HG02938 (cell line): ENCODE results near the gene DNAAF8.

Experiments used
- ATAC-seq: cut with Tn5 transposase; IDR thresholded peaks from one replicate; pipeline ENCODE4 v1.9.1; 2021; ENCODE audit warnings: mild to moderate bottlenecking, moderate library complexity; ENCODE audit not compliant: unreplicated experiment

DNAAF8 gene

DNA sequence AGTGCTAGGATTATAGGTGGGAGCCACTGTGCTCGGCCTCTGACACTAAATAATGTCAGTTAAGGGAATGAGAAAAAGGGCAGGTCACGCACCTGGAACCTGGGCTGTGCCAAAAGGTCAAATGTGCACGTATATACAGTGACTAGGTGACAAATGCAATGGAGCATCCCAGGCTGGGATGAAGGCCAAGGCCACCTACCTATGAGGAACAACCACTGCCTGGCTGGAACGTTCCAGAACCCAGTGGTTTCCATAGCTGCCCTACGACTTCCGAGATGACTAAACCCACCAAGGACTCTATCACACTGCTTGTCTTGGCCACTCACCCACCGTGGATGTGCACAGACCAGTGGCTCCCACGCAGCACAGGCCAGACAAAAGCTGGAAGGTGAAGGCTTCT, 16.6 kb downstream of the DNAAF8 start:
- no peak for ATAC-seq

DNA sequence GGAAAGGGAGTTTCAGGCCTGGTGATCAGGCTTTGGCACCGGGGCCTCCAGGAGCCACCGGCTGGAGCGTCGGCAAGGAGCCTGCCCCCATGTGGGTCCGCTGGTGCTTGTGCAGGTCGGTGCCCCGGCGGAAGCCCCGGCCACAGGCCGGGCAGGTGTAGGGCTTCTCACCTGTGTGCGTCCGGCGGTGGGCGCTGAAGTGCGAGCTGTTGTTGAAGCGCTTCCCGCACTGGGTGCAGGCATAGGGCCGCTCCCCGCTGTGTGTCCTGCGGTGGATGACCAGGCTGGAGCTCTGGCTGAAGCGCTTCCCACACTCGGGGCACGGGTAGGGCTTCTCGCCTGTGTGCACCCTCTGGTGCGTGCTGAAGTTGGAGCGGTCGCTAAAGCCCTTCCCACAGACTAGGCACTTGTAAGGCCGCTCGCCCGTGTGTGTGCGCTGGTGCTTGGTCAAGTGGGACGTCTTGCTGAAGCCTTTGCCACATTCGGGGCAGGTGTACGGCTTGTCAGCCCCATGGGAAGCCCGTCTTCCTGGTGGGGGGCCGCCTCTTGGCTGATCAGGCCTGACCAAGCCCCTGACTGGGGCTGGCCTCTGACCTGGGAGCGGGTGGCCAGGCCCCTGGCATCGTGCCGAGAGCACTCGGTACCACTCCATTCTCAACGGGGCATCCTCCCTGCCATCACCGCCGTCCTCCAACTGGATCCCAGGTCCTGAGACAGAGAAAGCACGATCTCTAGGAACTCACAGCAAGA, 18.2 kb downstream of the DNAAF8 start:
- ATAC-seq = no peak

DNA sequence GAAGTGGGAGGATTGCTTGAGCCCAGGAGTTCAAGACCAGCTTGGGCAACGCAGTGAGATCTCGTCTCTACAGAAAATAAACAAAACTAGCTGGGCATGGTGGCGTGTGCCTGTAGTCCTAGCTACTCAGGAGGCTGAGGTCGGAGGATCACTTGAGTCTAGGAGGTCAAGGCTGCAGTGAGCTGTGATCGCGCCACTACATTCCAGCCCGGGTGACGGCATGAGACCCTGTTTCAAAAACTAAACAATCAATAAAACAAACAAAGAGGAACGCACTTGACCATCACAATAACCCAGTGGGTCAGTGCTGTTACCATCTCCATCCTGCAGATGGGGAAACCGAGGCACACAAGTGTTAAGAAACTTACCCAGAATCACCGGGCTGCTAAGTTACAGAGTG, 18.9 kb downstream of the DNAAF8 start:
- no peak for ATAC-seq

DNA sequence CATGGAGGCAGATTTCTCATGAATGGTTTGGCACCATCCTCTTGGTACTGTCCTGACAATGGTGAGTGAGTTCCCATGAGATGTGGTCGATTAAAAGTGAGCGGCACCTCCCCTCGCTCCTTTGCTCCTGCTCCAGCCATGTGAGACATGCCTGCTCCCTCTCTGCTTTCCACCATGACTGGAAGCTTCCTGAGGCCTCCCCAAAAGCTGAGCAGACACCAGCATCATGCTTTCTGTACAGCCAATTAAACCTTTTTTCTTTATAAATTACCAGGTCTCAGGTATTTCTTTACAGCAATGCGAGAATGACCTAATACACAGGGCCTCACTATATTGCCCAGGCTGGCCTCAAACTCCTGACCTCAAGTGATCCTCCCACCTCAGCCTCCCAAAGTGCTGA, 20.5 kb downstream of the DNAAF8 start:
- no peak for ATAC-seq

GRCh38 chr16:4755687-4756086, 21.4 kb downstream of the DNAAF8 start:
- no peak for ATAC-seq

DNA sequence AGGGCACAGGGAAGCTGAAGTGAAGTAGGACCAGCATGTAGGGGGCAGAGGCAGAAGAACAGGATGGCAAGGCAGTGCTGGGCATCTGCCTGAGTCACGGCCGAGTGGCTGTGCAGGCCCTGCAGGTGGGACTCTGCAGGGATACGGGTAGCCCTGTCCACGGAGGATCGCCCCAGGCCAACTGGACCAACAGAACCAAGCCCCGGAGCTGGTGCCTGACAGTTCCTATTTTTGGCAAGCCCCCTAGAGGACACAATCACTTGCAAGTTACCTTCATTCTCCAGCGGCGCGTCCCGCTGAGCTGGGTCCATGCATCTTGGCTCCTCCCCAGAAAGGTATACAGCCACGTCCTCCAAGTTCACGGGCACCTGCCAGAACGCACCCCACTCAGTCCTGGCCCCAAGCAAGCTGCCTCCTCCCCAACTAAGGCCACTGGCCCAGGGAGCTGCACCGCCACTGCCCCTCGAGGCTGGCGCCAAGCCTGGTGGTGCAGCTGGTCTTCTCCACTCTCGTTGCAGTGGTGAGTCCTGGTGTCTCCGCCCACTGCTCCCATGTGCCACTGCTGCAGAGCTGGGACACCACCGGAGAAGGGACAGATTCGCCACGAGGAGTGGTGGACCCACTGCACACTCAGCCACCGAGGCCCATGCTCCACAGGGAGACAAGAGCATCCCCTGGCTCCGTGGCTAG, 26.0 kb downstream of the DNAAF8 start:
- no peak for ATAC-seq

DNA sequence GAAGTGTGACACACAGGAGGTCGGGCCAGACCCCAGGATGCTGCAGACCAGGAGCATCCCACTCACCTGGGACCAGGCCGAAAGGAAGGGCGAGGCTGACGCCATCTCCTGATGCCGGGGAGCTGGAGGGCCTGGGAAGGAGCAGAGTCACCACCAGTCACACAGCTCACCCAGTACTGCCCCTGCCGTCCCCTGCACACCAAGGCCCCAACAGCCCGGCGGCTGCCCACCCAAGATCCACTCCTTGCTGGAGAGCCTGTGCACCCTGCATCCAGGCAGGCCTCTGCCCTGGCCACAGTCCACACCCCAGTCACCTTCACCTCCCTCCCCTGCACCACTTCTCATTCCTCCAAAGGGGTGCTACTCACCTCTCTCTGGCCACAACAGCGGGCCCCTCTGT, 27.9 kb downstream of the DNAAF8 start:
- no peak for ATAC-seq

DNA sequence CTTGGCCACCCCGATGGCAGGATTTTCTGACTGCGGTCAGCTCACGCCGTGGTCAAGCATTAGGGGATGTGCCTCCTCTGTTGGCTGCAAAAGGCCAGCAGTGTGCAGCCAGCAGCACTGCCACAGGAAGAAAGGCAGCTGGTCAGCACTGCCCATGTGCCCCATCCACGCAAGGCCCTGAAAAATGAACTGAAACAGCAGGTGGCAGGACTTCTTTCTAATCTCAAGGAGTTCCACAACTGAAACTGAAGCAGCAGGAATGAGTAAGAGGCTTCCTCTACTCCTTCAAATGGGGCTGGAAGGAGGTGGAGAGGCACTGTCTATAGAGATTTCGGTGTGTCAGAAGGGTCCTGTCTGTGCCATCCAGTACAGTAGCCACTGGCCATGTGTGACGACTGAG, 29.5 kb downstream of the DNAAF8 start:
- ATAC-seq = no peak

DNA sequence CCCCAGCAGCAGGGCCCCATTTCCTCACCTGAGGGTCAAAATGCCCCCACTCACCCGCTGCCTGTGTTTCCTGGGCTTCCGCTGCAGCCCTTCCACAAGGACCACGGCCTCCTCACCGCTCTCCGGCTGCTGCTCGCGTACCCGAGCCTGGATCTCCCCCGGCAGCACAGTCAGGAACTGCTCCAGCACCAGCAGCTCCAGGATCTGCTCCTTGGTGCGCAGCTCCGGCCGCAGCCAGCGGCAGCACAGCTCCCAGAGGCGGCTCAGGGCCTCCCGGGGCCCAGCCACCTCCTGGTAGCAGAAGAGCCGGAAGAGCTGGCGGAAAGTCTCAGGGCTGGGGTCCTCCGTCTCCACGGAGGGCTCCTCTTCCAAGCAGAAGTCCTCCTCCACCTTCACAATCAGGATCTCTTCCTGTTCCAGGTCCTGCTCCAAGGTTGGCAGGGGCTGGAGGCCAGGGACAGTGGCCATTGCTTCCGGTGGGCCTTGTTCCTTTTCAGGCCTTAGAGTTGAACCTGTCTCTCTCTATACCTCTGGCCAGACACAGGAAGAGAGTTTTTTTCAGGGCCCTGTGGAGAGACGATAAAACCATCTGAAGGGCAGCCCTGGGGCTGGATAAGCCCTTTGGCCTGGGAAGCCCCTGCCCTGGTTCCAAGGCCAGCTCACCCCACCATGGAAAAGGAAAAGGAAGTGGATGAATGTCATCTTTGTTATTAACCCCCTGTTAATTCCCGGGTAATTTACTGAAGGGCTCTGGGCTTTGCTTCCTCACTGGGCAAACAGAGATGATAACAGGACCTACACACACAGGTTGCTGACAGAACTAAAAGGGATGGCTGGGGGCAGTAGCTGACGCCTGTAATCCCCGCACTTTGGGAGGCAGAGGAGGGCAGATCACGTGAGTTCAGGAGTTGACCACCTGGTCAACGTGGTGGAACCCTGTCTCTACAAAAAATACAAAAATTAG, 31.5 kb downstream of the DNAAF8 start:
- no peak for ATAC-seq

DNA sequence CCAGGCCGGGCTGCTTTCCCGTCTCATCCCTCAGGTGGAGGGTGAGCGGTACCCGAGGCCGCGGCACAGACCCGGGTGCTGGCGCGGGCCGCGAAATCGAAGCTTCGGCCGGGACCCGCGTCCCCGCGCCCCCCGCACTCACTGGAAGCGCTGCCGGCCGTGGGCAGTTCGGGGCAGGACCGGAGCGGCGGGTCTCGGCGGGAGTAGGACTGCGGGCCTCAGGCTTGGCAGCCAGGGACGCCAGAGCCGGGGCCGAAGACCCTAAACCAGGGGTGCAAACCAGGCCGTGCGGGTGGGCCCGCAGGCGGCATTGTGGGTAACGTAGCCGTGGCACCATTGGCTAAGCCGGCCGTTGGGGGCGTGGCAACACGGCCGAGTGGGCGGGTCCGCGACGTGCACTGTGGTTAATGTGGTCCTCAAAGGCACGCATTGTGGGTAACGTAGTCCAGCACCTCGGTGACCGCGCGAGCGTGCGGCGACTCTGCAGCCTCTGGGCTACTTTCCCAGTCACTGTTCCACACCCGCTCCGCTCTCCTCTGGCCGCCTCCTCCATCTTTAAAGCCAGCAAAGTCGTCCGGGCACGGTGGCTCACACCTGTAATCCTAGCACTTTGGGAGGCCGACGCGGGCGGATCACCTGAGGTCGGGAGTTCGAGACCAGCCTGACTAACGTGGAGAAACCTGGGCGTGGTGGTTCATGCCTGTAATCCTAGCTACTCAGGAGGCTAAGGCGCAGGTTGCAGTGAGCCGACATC, 32.7 kb downstream of the DNAAF8 start, which contains the start of gene ZNF500:
Gene ZNF500, minus strand, starts transcription at position 288 of the 754 bp plus-strand sequence. CDS start 1,184 bp downstream, outside the sequence.
- ATAC-seq = peak; percentile 76

DNA sequence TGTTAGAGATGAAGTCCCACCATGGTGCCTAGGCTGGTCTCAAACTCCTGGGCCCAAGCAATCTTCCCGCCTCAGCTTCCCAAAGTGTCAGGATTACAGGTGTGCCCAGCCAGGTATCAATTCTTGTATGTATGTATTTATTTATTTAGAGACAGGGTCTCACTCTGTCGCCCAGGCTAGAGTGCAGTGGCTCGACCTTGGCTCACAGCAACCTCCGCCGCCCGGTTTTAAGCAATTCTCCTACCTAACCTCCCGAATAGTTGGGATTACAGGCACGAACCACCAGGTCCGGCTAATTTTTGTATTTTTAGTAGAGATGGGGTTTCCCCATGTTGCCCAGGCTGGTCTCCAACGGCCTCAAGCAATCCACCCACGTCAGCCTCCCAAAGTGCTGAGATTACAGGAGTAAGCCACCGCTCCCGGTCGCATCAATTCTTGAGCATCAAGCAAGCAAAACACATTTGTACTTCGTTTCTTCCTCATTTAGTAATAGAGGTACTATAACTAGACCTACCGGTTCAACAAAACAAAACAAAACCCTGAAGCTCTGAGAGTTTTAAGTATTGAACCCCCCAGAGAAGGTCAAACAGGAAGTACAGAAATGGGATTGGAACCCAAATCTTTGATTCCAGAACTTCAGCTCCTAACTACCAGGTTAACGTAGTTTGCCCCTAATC, 33.7 kb downstream of the DNAAF8 start:
- no peak for ATAC-seq

- peak; percentile 45 for ATAC-seq
Observed at GRCh38 chr16:4768549-4769305, 34.4 kb downstream of the DNAAF8 start.

DNA sequence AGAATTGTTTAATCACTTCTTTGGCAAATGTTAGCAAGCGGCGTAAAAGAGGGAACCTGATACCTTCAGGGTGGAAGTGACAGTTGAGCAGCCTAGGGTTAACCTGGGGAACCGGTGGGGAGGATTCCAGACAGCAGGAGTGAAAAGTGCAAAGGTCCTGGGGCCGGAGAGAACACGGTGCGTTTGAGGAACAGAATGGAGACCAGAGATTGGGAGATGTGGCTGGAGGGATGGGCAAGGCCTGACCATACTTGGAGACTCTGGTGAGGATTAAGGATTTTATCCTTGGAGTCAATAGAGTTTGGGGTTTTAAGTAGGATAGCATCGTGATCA, 34.9 kb downstream of the DNAAF8 start:
- no peak for ATAC-seq

DNA sequence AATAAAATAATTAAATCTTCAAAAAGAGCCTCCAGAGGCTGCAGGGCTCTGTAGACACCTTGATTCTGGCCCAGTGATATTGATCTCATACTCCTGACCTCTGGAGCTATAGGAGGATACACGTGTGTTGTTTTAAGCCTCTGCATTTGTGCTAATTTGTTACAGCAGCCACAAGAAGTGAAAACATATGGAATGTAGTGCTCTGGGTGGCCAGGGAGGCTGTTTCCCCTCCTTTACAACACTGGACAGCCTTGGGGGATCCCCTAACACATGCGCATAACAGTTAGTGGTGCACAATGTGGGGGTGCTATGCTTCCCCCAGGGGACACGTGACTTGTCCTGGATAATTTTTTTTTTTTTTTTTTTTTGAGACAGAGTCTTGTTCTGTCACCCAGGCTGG, 37.3 kb downstream of the DNAAF8 start:
- no peak for ATAC-seq

DNA sequence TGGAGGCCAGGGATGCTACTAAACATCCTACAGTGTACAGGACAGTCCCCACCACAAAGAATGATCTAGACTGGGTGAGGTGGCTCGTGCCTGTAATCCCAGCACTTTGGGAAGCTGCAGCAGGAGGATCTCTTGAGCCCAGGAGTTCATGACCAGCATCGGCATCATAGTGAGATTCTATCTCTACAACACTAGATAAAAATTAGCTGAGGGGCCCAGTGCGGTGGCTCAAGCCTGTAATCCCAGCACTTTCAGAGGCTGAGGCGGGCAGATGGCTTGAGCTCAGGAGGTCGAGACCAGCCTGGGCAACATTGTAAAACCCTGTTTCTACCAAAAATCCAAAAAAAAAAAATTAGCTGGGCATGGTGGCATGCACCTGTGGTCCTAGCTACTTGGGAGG, 38.0 kb downstream of the DNAAF8 start:
- ATAC-seq = no peak

DNA sequence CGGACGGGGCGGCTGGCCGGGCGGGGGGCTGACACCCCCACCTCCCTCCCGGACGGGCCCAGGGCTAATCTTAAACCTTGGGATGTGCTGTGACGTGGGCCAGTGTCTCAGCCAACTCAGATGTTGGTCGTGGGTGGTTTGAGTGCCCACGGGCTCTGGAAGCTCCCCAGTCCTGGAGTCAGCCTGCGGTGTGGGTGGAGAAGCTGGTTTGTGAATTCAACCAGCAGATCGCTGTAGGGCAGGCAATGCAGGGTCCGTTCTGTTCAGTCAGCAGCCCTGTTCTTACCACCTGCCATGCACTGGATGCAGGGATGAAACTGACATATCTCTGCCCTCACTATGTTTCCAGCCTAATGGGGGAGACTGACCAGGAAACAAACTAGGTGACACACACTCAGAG, 40.7 kb downstream of the DNAAF8 start:
- no peak for ATAC-seq

- no peak for ATAC-seq
Observed at GRCh38 chr16:4776141-4776705, 41.9 kb downstream of the DNAAF8 start.

DNA sequence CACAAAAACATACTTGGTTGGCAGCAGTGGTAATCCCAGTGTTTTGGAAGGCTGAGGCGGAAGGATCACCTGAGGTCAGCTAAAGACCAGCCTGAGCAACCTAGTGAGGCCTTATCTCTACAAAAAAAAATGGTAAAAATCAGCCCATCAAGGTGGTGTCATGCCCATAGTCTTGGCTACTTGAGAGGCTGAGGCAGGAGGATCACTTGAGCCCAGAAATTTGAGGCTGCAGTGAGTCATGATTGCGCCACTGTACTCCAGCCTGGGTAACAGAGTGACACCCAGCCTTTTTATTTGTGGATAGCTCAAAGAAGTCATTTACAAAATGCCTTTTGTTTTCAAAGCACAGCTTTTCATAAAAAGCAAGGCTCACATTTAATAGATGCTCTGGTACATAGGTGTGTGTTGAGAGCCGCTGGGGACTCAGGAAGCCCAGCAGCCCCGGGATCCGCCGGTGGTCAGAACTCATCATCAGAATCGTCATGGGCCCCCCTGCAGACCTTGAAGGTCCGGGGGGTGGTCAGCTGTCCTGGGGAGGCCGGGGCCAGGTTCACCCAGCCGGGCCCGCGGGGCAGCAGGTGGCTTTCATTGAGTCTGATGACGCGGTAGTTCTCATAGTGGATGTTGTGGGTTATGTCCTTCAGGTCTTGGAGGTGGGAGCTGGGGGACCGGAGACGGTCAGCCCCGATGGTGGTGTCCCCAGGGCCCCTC, 43.2 kb downstream of the DNAAF8 start:
- no peak for ATAC-seq

DNA sequence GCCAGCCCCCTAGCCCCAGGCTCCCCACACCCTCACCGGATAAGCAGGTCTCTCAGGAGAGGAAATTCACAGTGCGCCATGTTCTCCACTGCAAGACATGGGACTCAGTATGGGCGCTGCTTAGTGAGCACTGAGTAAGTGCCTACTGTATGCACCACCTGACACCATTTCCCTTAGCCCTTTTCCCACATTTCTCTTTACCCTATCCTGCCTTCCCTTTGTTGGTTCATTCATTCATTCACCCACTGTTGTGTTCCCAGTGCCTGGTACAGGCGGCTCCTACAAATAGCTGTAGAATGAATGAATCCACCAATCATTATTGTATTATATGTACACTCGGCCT, 43.7 kb downstream of the DNAAF8 start:
- ATAC-seq = no peak
